H9 (cell line): ENCODE results near the gene CD93. TPM values are rescaled to one million over a fixed set of nuclear protein-coding genes. Genes with fewer than 3 reads are reported as not detected.

Experiments
- DNase-seq: peaks from one replicate; pipeline ENCODE4 v3.0.0-alpha.2; 2017
- H2AFZ ChIP-seq: one replicate; pipeline ENCODE4 v1.6.1; 2013; ENCODE audit warnings: mild to moderate bottlenecking, low read length, control low read depth, moderate library complexity
- H2AK5ac ChIP-seq: 2 replicates; pipeline ENCODE4 v1.6.1; 2013; ENCODE audit warnings: low read length, control low read depth, mixed read lengths; ENCODE audit not compliant: insufficient read length
- H2BK120ac ChIP-seq: one replicate; pipeline ENCODE4 v1.6.1; 2013; ENCODE audit warnings: low read depth, mild to moderate bottlenecking, low read length, control low read depth, inconsistent platforms; ENCODE audit not compliant: poor library complexity, severe bottlenecking
- H2BK12ac ChIP-seq: 2 replicates; pipeline ENCODE4 v1.6.1; 2013; ENCODE audit warnings: low read length, control low read depth, mixed read lengths, low read depth; ENCODE audit not compliant: insufficient read length
- H2BK15ac ChIP-seq: 2 replicates; pipeline ENCODE4 v1.6.1; 2013; ENCODE audit warnings: low read depth, low read length, control low read depth
- H2BK20ac ChIP-seq: one replicate; pipeline ENCODE4 v1.6.1; 2013; ENCODE audit warnings: low read depth, mild to moderate bottlenecking, low read length, control low read depth, inconsistent platforms; ENCODE audit not compliant: poor library complexity, severe bottlenecking
- H2BK5ac ChIP-seq: 2 replicates; pipeline ENCODE4 v1.6.1; 2013; ENCODE audit warnings: low read length, control low read depth, mixed read lengths; ENCODE audit not compliant: insufficient read length
- H3K14ac ChIP-seq: 2 replicates; pipeline ENCODE4 v1.6.1; 2013; ENCODE audit warnings: low read length, control low read depth; ENCODE audit not compliant: insufficient read depth
- H3K18ac ChIP-seq: 2 replicates; pipeline ENCODE4 v1.6.1; 2013; ENCODE audit warnings: low read depth, mild to moderate bottlenecking, mixed read lengths, low read length, control low read depth; ENCODE audit not compliant: insufficient read length
- H3K23ac ChIP-seq: 2 replicates; pipeline ENCODE4 v1.6.1; 2013; ENCODE audit warnings: low read length, control low read depth, mixed read lengths, low read depth; ENCODE audit not compliant: insufficient read length
- H3K23me2 ChIP-seq: 2 replicates; pipeline ENCODE4 v1.6.1; 2013; ENCODE audit warnings: low read depth, mild to moderate bottlenecking, mixed read lengths, low read length, control low read depth; ENCODE audit not compliant: insufficient read length, poor library complexity, severe bottlenecking
- H3K27ac ChIP-seq: 2 replicates; pipeline ENCODE4 v1.5.1; 2013; ENCODE audit warnings: low read length, control low read depth, mixed read lengths, low read depth; ENCODE audit not compliant: insufficient read length
- H3K27me3 ChIP-seq: 2 replicates; pipeline ENCODE4 v1.6.1; 2013; ENCODE audit warnings: low read length, control low read depth, inconsistent platforms; ENCODE audit not compliant: insufficient read depth
- H3K4ac ChIP-seq: 2 replicates; pipeline ENCODE4 v1.6.1; 2013; ENCODE audit warnings: low read depth, mild to moderate bottlenecking, control low read depth, inconsistent platforms, low read length, moderate library complexity
- H3K4me1 ChIP-seq: 2 replicates; pipeline ENCODE4 v1.6.1; 2013; ENCODE audit warnings: low read length, control low read depth, inconsistent platforms; ENCODE audit not compliant: insufficient read depth
- H3K4me2 ChIP-seq: 2 replicates; pipeline ENCODE4 v1.6.1; 2013; ENCODE audit warnings: low read length, control low read depth, mixed read lengths; ENCODE audit not compliant: insufficient read length, insufficient read depth
- H3K56ac ChIP-seq: 2 replicates; pipeline ENCODE4 v1.6.1; 2013; ENCODE audit warnings: low read depth, mild to moderate bottlenecking, mixed read lengths, low read length, control low read depth; ENCODE audit not compliant: insufficient read length
- H3K79me1 ChIP-seq: 2 replicates; pipeline ENCODE4 v1.6.1; 2013; ENCODE audit warnings: low read depth, mild to moderate bottlenecking, moderate library complexity, low read length, control low read depth, inconsistent platforms; ENCODE audit not compliant: insufficient read depth, poor library complexity, severe bottlenecking
- H3K79me2 ChIP-seq: 2 replicates; pipeline ENCODE4 v1.6.1; 2013; ENCODE audit warnings: low read length, control low read depth, inconsistent platforms; ENCODE audit not compliant: insufficient read depth
- H3K9ac ChIP-seq: 2 replicates; pipeline ENCODE4 v1.6.1; 2013; ENCODE audit warnings: low read length, control low read depth, mixed read lengths; ENCODE audit not compliant: insufficient read length; ENCODE audit errors: extremely low read depth
- H3K9me3 ChIP-seq: one replicate; pipeline ENCODE4 v1.6.1; 2013; ENCODE audit warnings: low read depth, low read length, inconsistent platforms; ENCODE audit not compliant: control insufficient read depth
- H3T11ph ChIP-seq: one replicate; pipeline ENCODE4 v1.6.1; 2013; ENCODE audit warnings: mild to moderate bottlenecking, low read length, control low read depth, inconsistent platforms
- H4K20me1 ChIP-seq: one replicate; pipeline ENCODE4 v1.6.1; 2013; ENCODE audit not compliant: control insufficient read depth, insufficient read length, insufficient read depth
- H4K5ac ChIP-seq: 2 replicates; pipeline ENCODE4 v1.6.1; 2013; ENCODE audit warnings: low read depth, mild to moderate bottlenecking, mixed read lengths, low read length, control low read depth; ENCODE audit not compliant: insufficient read length
- H4K8ac ChIP-seq: replicated peaks from 2 replicates; pipeline ENCODE4 v1.6.1; 2013; ENCODE audit warnings: low read length, control low read depth, mixed read lengths, low read depth; ENCODE audit not compliant: insufficient read length
- H4K91ac ChIP-seq: 2 replicates; pipeline ENCODE4 v1.6.1; 2013; ENCODE audit warnings: low read depth, mild to moderate bottlenecking, moderate library complexity, mixed read lengths, low read length, control low read depth; ENCODE audit not compliant: insufficient read length
- H3K27ac Mint-ChIP-seq, 3 experiments: 2 replicates in 2 of 3; 3 replicates in 1 of 3; pipeline ENCODE4 v1.8.0; 2020 to 2021; ENCODE audit warnings: mixed read lengths in 3 of 3, mild to moderate bottlenecking in 1 of 3, moderate library complexity in 1 of 3
- H3K27me3 Mint-ChIP-seq: 2 replicates; pipeline ENCODE4 v1.8.0; 2021; ENCODE audit warnings: low read depth, mild to moderate bottlenecking, moderate library complexity, mixed read lengths
- H3K36me3 Mint-ChIP-seq, 3 experiments: 2 replicates in 2 of 3; 3 replicates in 1 of 3; pipeline ENCODE4 v1.8.0; 2020 to 2021; ENCODE audit warnings: low read depth in 3 of 3, mixed read lengths in 3 of 3; ENCODE audit not compliant: insufficient read depth in 1 of 3
- H3K4me1 Mint-ChIP-seq, 2 experiments: 2 replicates each; pipeline ENCODE4 v1.8.0; 2020; ENCODE audit warnings: mixed read lengths in 2 of 2
- H3K4me3 Mint-ChIP-seq, 2 experiments: 2 replicates in 1 of 2; 3 replicates in 1 of 2; pipeline ENCODE4 v1.8.0; 2020 to 2021; ENCODE audit warnings: mild to moderate bottlenecking in 2 of 2, mixed read lengths in 2 of 2, moderate library complexity in 1 of 2
- H3K9me3 Mint-ChIP-seq, 2 experiments: 2 replicates in 1 of 2; 3 replicates in 1 of 2; pipeline ENCODE4 v1.8.0; 2020; ENCODE audit warnings: mild to moderate bottlenecking in 2 of 2, mixed read lengths in 2 of 2, moderate library complexity in 1 of 2
- WGBS: extraction: QIAGEN DNeasy Blood & Tissue Kit; methylation state at CpG from one replicate; pipeline ENCODE4 v1.1.7; 2013; ENCODE audit warnings: missing lambda C conversion rate, low lambda C conversion rate, mixed read lengths; ENCODE audit not compliant: insufficient read length; ENCODE audit errors: extremely low coverage; 5-methylcytosine and 5-hydroxymethylcytosine counted together
- total RNA-seq: library from RNA; stranded (reverse); gene quantifications from 2 replicates; pipeline ENCODE4 v1.2.1, GENCODE V29; 2021
- TF ChIP-seq, protein P1 (sequence below): fragments of 200-600 bp; sonication (generic); conservative IDR thresholded peaks from 3 replicates; pipeline ENCODE4 v1.8.0; 2021; ENCODE audit warnings: antibody characterized with exemption, mild to moderate bottlenecking

The CD93 gene
- total RNA-seq, 1 experiment from 2014 or later, result not detected

DNA sequence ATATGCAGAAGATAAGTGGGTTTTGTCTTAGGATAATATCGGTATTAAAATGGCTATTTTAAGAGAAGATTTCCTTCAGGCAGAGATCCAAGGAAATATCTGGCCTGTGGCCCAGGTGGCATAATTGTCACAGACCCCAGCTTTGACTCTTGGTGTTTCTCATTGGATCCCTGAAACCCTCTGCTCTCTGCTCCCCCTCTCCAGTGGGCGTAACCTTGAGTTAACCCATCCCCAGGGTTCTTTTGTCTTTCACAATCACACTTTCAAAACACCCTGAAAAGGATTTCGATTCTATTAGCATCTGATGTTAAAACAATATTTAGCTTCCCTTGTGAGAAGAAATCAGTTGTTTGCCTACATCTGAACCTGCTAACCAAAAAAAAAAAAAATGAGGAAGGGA is 43.9 kb downstream of the CD93 start:
- TF ChIP-seq, protein P1, sequence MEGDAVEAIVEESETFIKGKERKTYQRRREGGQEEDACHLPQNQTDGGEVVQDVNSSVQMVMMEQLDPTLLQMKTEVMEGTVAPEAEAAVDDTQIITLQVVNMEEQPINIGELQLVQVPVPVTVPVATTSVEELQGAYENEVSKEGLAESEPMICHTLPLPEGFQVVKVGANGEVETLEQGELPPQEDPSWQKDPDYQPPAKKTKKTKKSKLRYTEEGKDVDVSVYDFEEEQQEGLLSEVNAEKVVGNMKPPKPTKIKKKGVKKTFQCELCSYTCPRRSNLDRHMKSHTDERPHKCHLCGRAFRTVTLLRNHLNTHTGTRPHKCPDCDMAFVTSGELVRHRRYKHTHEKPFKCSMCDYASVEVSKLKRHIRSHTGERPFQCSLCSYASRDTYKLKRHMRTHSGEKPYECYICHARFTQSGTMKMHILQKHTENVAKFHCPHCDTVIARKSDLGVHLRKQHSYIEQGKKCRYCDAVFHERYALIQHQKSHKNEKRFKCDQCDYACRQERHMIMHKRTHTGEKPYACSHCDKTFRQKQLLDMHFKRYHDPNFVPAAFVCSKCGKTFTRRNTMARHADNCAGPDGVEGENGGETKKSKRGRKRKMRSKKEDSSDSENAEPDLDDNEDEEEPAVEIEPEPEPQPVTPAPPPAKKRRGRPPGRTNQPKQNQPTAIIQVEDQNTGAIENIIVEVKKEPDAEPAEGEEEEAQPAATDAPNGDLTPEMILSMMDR, result no peak
- H3K36me3 Mint-ChIP-seq, result peaks cover 0 to 3% (median 1%) of the 10 kb centered on the region in 3 experiments; a peak in 2 of 7 replicates
- H3T11ph ChIP-seq, result no peak overlapping the region
- no peak overlapping the region for H2BK120ac ChIP-seq
- H4K20me1 ChIP-seq, result no peaks in the 10 kb centered on the region
- H3K9me3 Mint-ChIP-seq, result peaks cover 2 to 4% of the 10 kb centered on the region in 2 experiments; a peak in 2 of 5 replicates
- WGBS, result no CpG with 5 or more reads among the region's 3 CpGs
- H3K4ac ChIP-seq, result no peak overlapping the region
- H2BK12ac ChIP-seq, result no peak overlapping the region
- H2BK15ac ChIP-seq, result no peak overlapping the region
- no peak overlapping the region for H2AK5ac ChIP-seq
- no peak overlapping the region for H3K27ac ChIP-seq
- H3K4me1 ChIP-seq, result peaks cover 9% of the 10 kb centered on the region; the same call in 1 of the 2 replicates
- no peak overlapping the region for H3K18ac ChIP-seq
- no peak overlapping the region for H3K56ac ChIP-seq
- DNase-seq, result no peak
- H3K14ac ChIP-seq, result no peak overlapping the region
- H4K91ac ChIP-seq, result no peak overlapping the region
- H4K5ac ChIP-seq, result no peak overlapping the region
- no peak overlapping the region for H3K23ac ChIP-seq
- H3K4me3 Mint-ChIP-seq, result peak overlapping the region in 1 of 2 experiments; percentile 21; a peak in 1 of 5 replicates
- no peaks in the 10 kb centered on the region for H3K23me2 ChIP-seq
- no peaks in the 10 kb centered on the region for H3K9me3 ChIP-seq
- no peaks in the 10 kb centered on the region for H3K79me2 ChIP-seq
- H3K79me1 ChIP-seq, result no peaks in the 10 kb centered on the region
- H3K27ac Mint-ChIP-seq, result no peak overlapping the region
- H3K27me3 ChIP-seq, result peaks cover 3% of the 10 kb centered on the region; the same call in 1 of the 2 replicates
- no peak overlapping the region for H2BK20ac ChIP-seq
- no peak overlapping the region for H3K4me2 ChIP-seq
- peaks cover 96% of the 10 kb centered on the region for H3K27me3 Mint-ChIP-seq
- no peak overlapping the region for H3K9ac ChIP-seq
- H3K4me1 Mint-ChIP-seq, result peaks cover 31 to 39% of the 10 kb centered on the region in 2 experiments
- no peak overlapping the region for H2AFZ ChIP-seq
- H2BK5ac ChIP-seq, result no peak overlapping the region
- no peak overlapping the region for H4K8ac ChIP-seq
